A673 (cell line): Measurements from ENCODE around the gene TBP. TPM values are rescaled to one million over a fixed set of nuclear protein-coding genes. Genes with fewer than 3 reads are reported as not detected.

Experiments
- BruUV-seq: library from RNA; stranded (reverse); fragments of 400-500 nt; replicated peaks from 2 replicates; lab custom pipeline; 2021; lab: Mats Ljungman, UMichigan
- CTCF ChIA-PET: fragments of 300-600 bp; sonication (Branson Sonifier 250); formaldehyde crosslinking; loops from one replicate; lab custom pipeline; 2022; ENCODE audit warnings: antibody characterized with exemption; lab: Charles Lee
- POLR2A ChIA-PET: fragments of 300-600 bp; sonication (Branson Sonifier 250); formaldehyde crosslinking; loops from one replicate; lab custom pipeline; 2022; ENCODE audit warnings: antibody characterized with exemption; ENCODE audit not compliant: low non-redundant PET; lab: Charles Lee
- DNase-seq: peaks from one replicate; pipeline ENCODE4 v3.0.0-alpha.2; 2015; ENCODE audit warnings: low spot score
- H3K27ac ChIP-seq: fragments of 200-600 bp; sonication (generic); 2 replicates; pipeline ENCODE4 v1.5.1; 2016; ENCODE audit warnings: mixed run types, low read depth, mild to moderate bottlenecking, mixed read lengths, antibody characterized with exemption, low read length; ENCODE audit not compliant: poor library complexity, severe bottlenecking
- H3K27me3 ChIP-seq: fragments of 200-600 bp; sonication (generic); replicated peaks from 2 replicates; pipeline ENCODE4 v1.6.1; 2017; ENCODE audit warnings: mixed run types, low read depth, mild to moderate bottlenecking, mixed read lengths, antibody characterized with exemption, low read length; ENCODE audit not compliant: insufficient read depth, poor library complexity
- H3K36me3 ChIP-seq: fragments of 200-600 bp; sonication (generic); 2 replicates; pipeline ENCODE4 v1.6.1; 2016; ENCODE audit warnings: mixed run types, mild to moderate bottlenecking, mixed read lengths, antibody characterized with exemption, low read length; ENCODE audit not compliant: insufficient read depth, poor library complexity, severe bottlenecking
- H3K4me1 ChIP-seq: fragments of 200-600 bp; sonication (generic); 2 replicates; pipeline ENCODE4 v1.6.1; 2017; ENCODE audit warnings: mixed run types, mild to moderate bottlenecking, mixed read lengths, antibody characterized with exemption, low read length; ENCODE audit not compliant: insufficient read depth, poor library complexity, severe bottlenecking
- H3K4me3 ChIP-seq: fragments of 200-600 bp; sonication (generic); 2 replicates; pipeline ENCODE4 v1.5.1; 2016; ENCODE audit warnings: low read depth, mixed run types, mild to moderate bottlenecking, mixed read lengths, low read length; ENCODE audit not compliant: poor library complexity, severe bottlenecking
- H3K9me3 ChIP-seq: fragments of 200-600 bp; sonication (generic); 2 replicates; pipeline ENCODE4 v1.6.1; 2016; ENCODE audit warnings: mixed run types, low read depth, mild to moderate bottlenecking, mixed read lengths, antibody characterized with exemption, low read length; ENCODE audit not compliant: poor library complexity, severe bottlenecking
- EZH2 ChIP-seq: fragments of 200-600 bp; sonication (generic); IDR thresholded peaks from 2 replicates; pipeline ENCODE4 v1.6.1; 2017; ENCODE audit warnings: borderline replicate concordance, low read depth, mild to moderate bottlenecking, mixed read lengths, antibody characterized with exemption, low read length; ENCODE audit not compliant: poor library complexity, severe bottlenecking
- intact Hi-C: fragments of 100-400 bp; cut with micrococcal nuclease; formaldehyde crosslinking; loops from one replicate; pipeline ENCODE4 v1.10.0; 2022; ENCODE audit not compliant: unreplicated experiment
- total RNA-seq: library from RNA; stranded (reverse); gene quantifications from 2 replicates; pipeline ENCODE4 v1.2.3, GENCODE V29; 2021
- TF ChIP-seq, protein P1 (sequence below): fragments of 300-800, 200-600 bp; sonication (generic); conservative IDR thresholded peaks from 2 replicates; pipeline ENCODE4 v1.5.1; 2017; ENCODE audit warnings: low read depth, mild to moderate bottlenecking, antibody characterized with exemption, low read length, moderate library complexity, mixed read lengths

TBP gene
- total RNA-seq, 1 experiment from 2014 or later = 23.7 TPM

- Histone ChIP-seq H3K27me3 (no peaks in the 10 kb centered on the region), H3K9me3 (no peaks in the 10 kb centered on the region), H3K36me3 (no peaks in the 10 kb centered on the region), H3K4me3 (no peak overlapping the region), H3K27ac (no peak overlapping the region), H3K4me1 (no peaks in the 10 kb centered on the region)
- intact Hi-C loops = loop anchor here (10.0 kb wide), 1 partner anchor 215 kb away; the partner anchor contains the start of gene DLL1
- DNase-seq = no peak
- ChIA-PET CTCF (interaction anchor here (0.7 kb wide), 1 partner anchor 678 kb away, joined by 5 read pairs; no protein-coding TSS in a partner anchor), POLR2A (no interaction called here)
- no TSS peak for BruUV-seq
- no peak for TF ChIP-seq EZH2
- TF ChIP-seq, protein P1, sequence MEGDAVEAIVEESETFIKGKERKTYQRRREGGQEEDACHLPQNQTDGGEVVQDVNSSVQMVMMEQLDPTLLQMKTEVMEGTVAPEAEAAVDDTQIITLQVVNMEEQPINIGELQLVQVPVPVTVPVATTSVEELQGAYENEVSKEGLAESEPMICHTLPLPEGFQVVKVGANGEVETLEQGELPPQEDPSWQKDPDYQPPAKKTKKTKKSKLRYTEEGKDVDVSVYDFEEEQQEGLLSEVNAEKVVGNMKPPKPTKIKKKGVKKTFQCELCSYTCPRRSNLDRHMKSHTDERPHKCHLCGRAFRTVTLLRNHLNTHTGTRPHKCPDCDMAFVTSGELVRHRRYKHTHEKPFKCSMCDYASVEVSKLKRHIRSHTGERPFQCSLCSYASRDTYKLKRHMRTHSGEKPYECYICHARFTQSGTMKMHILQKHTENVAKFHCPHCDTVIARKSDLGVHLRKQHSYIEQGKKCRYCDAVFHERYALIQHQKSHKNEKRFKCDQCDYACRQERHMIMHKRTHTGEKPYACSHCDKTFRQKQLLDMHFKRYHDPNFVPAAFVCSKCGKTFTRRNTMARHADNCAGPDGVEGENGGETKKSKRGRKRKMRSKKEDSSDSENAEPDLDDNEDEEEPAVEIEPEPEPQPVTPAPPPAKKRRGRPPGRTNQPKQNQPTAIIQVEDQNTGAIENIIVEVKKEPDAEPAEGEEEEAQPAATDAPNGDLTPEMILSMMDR = no peak
Observed at GRCh38 chr6:170509723-170510018, 44.5 kb upstream of the TBP start.

DNA sequence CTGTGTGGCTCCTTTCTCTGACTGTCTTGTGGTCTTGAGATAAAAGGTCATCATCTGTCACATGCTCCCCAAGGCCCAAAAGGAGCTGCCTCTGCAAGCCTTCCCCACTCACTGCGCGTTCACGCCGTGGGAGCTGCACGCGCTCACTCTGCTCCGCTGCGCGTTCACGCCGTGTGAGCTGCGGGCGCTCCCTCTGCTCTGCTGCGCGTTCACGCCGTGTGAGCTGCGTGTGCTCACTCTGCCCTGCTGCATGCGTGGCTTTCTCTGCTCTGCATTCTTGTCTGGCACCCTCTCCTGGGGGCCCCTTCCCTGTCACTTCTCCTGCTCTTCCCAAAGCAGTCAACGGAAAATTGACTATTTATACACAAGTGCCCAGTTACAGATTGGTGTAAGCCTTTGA lies 43.5 kb upstream of the TBP start:
- H3K36me3 ChIP-seq = no peaks in the 10 kb centered on the region
- H3K27ac ChIP-seq = no peak overlapping the region
- TF ChIP-seq EZH2 = no peak
- TF ChIP-seq, protein P1 = no peak
- intact Hi-C loops = loop anchor here (10.0 kb wide), 1 partner anchor 216 kb away; the partner anchor contains the start of gene DLL1
- DNase-seq = no peak
- CTCF ChIA-PET = no interaction called here
- H3K9me3 ChIP-seq = no peaks in the 10 kb centered on the region
- no TSS peak for BruUV-seq
- POLR2A ChIA-PET = no interaction called here
- H3K4me3 ChIP-seq = no peak overlapping the region
- H3K27me3 ChIP-seq = no peaks in the 10 kb centered on the region
- H3K4me1 ChIP-seq = no peaks in the 10 kb centered on the region

DNA sequence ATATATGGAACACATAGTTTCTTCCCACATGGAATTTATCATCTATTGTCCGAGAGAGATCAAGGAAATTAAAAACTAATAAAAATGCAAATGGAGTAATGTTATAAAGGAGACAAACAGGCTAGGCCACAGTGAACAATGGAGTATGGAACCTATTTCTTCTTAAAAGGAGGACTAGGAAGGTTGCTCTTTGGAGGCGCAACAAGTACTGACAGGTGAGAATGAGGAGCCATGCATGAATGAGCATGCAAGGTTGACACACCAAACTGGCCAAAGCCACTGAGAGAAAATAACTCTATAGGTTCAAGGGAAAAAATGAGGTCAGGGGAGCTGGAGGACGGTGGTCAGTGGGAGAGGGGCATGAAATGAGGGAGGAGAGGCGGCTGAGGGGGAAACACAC lies 41.9 kb upstream of the TBP start:
- ChIA-PET POLR2A (no interaction called here), CTCF (no interaction called here)
- BruUV-seq = no TSS peak
- H3K4me3 ChIP-seq = no peak overlapping the region
- intact Hi-C loops = loop anchor here (10.0 kb wide), 1 partner anchor 217 kb away; the partner anchor contains the start of gene DLL1
- H3K4me1 ChIP-seq = no peaks in the 10 kb centered on the region
- no peak for TF ChIP-seq EZH2
- TF ChIP-seq, protein P1 = no peak
- H3K9me3 ChIP-seq = no peaks in the 10 kb centered on the region
- no peak overlapping the region for H3K27ac ChIP-seq
- no peaks in the 10 kb centered on the region for H3K36me3 ChIP-seq
- H3K27me3 ChIP-seq = no peaks in the 10 kb centered on the region
- no peak for DNase-seq
